LNCAP (cell line): Measurements from ENCODE around the gene MEGF6.

Experiments
- CTCF ChIP-seq: fragments of 450-650 bp; IDR thresholded peaks from 2 replicates; pipeline ENCODE4 v1.5.1; 2017; ENCODE audit warnings: mild to moderate bottlenecking

The MEGF6 gene

GRCh38 chr1:3441410-3441847, 169.9 kb downstream of the MEGF6 start:
- TF ChIP-seq CTCF, result no peak

DNA sequence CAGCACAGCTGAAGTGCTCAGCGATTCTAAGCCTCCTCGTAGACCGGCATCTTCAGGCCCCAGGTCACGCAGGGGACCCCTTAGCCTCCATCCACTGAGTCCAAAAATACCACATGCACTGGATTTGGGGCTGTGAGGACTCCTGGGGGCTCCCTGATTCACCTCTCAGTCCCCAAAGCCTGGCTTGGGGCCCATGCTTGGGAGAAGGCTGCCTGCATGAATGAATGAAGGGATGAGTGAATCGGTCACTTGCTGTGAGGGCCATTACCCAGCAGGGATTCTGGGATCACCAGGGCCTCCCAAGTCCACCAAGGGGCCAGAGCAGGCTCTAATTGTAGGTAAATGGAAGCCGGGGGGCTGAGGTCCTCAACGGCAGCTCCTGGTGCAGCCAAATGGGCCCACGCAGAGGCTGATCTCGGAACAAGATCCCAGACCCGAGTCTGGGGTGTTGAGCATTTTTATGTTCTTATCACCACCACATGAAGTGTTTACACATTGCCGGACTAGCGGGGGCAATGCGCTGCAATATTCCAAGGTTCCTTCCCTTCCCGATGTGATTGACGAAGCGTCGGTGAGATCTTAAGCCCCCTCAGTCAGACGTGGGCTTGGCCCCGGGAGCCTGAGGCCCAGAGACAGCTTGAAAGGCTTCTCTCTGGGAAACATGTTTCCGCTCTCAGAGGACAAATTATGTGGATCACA, 170.4 kb downstream of the MEGF6 start:
- TF ChIP-seq CTCF, result no peak

DNA sequence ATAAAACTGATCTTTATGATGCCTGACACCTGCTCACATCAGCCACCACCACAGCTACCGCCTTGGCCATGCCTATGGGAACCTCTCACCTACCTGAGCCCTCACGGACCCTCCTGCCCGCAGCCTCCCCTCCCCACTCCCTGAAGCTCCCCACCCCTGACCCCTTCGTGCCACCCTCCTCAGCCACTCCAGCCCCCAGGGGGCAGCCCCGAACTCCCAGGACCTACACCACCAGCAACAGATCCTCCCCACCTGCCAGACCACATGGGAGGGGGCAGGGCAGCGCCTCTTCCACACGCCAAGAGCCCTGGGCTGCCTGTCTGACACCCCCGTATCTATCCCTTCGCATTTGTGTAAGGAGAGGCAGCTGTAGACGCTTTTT, 171.0 kb downstream of the MEGF6 start:
- no peak for TF ChIP-seq CTCF
